ENCODE measurements around the gene KCNIP2.

The KCNIP2 gene

GRCh38 chr10:101848894-101849351, 5.3 kb upstream of the KCNIP2 start:
- Histone ChIP-seq H3K27me3 (replicated peaks; ENCODE audit: insufficient read depth, low read length) (no peaks in the 10 kb centered on the region), H3K27ac (ENCODE audit: low read length) (no peak overlapping the region), H2AFZ (ENCODE audit: low read length) (no peak overlapping the region), H3F3A (ENCODE audit: insufficient read depth, low read length) (no peaks in the 10 kb centered on the region), H3K36me3 (replicated peaks; ENCODE audit: insufficient read depth, low read length) (no peaks in the 10 kb centered on the region), H3K4me2 (ENCODE audit: low read depth, low read length) (no peak overlapping the region), H3K9me2 (replicated peaks; ENCODE audit: insufficient read depth, low read length) (no peaks in the 10 kb centered on the region), H4K20me1 (ENCODE audit: insufficient read depth, low read length) (no peaks in the 10 kb centered on the region), H3K4me3 (ENCODE audit: low read length) (no peak overlapping the region), H3K9me3 (replicated peaks; ENCODE audit: insufficient read depth, low read length) (no peaks in the 10 kb centered on the region), H3K79me2 (ENCODE audit: low read length) (no peaks in the 10 kb centered on the region), H3K9ac (ENCODE audit: low read length) (no peak overlapping the region), H3K4me1 (ENCODE audit: low read length) (no peaks in the 10 kb centered on the region)
- TF ChIP-seq EZH2 (optimal IDR thresholded peaks at IDR 0.05; ENCODE audit: low read depth, low read length) (no peak), CTCF (IDR thresholded peaks at IDR 0.05; ENCODE audit: low read length) (no peak), EZH2phosphoT487 (IDR thresholded peaks at IDR 0.05; ENCODE audit: low read length) (no peak)
- DNase-seq, result no peak

- no peak overlapping the region for H3K4me2 ChIP-seq (ENCODE audit: low read depth, low read length)
- H3K27me3 ChIP-seq (replicated peaks; ENCODE audit: insufficient read depth, low read length), result no peaks in the 10 kb centered on the region
- H3K79me2 ChIP-seq (ENCODE audit: low read length), result no peaks in the 10 kb centered on the region
- no peaks in the 10 kb centered on the region for H3F3A ChIP-seq (ENCODE audit: insufficient read depth, low read length)
- no peaks in the 10 kb centered on the region for H4K20me1 ChIP-seq (ENCODE audit: insufficient read depth, low read length)
- no peaks in the 10 kb centered on the region for H3K4me1 ChIP-seq (ENCODE audit: low read length)
- H3K4me3 ChIP-seq (ENCODE audit: low read length), result no peak overlapping the region
- H2AFZ ChIP-seq (ENCODE audit: low read length), result no peak overlapping the region
- H3K36me3 ChIP-seq (replicated peaks; ENCODE audit: insufficient read depth, low read length), result no peaks in the 10 kb centered on the region
- no peak overlapping the region for H3K27ac ChIP-seq (ENCODE audit: low read length)
- DNase-seq, result no peak
- H3K9ac ChIP-seq (ENCODE audit: low read length), result no peak overlapping the region
- no peaks in the 10 kb centered on the region for H3K9me2 ChIP-seq (replicated peaks; ENCODE audit: insufficient read depth, low read length)
- no peaks in the 10 kb centered on the region for H3K9me3 ChIP-seq (replicated peaks; ENCODE audit: insufficient read depth, low read length)
- TF ChIP-seq CTCF (IDR thresholded peaks at IDR 0.05; ENCODE audit: low read length) (no peak), EZH2phosphoT487 (IDR thresholded peaks at IDR 0.05; ENCODE audit: low read length) (no peak), EZH2 (optimal IDR thresholded peaks at IDR 0.05; ENCODE audit: low read depth, low read length) (no peak)
These were observed 4.8 kb upstream of the KCNIP2 start for GRCh38 chr10:101848408-101848807.

GRCh38 chr10:101845893-101846292, 2.3 kb upstream of the KCNIP2 start:
- H3K9me3 ChIP-seq (replicated peaks; ENCODE audit: insufficient read depth, low read length), result no peaks in the 10 kb centered on the region
- H4K20me1 ChIP-seq (ENCODE audit: insufficient read depth, low read length), result no peaks in the 10 kb centered on the region
- H3K36me3 ChIP-seq (replicated peaks; ENCODE audit: insufficient read depth, low read length), result no peaks in the 10 kb centered on the region
- no peaks in the 10 kb centered on the region for H3F3A ChIP-seq (ENCODE audit: insufficient read depth, low read length)
- no peak overlapping the region for H3K4me2 ChIP-seq (ENCODE audit: low read depth, low read length)
- no peak overlapping the region for H3K4me3 ChIP-seq (ENCODE audit: low read length)
- H3K4me1 ChIP-seq (ENCODE audit: low read length), result no peaks in the 10 kb centered on the region
- no peaks in the 10 kb centered on the region for H3K79me2 ChIP-seq (ENCODE audit: low read length)
- no peak for DNase-seq
- no peak overlapping the region for H2AFZ ChIP-seq (ENCODE audit: low read length)
- H3K9me2 ChIP-seq (replicated peaks; ENCODE audit: insufficient read depth, low read length), result no peaks in the 10 kb centered on the region
- no peaks in the 10 kb centered on the region for H3K27me3 ChIP-seq (replicated peaks; ENCODE audit: insufficient read depth, low read length)
- no peak overlapping the region for H3K9ac ChIP-seq (ENCODE audit: low read length)
- H3K27ac ChIP-seq (ENCODE audit: low read length), result no peak overlapping the region
- no peak for TF ChIP-seq EZH2phosphoT487 (IDR thresholded peaks at IDR 0.05; ENCODE audit: low read length)

- Histone ChIP-seq H3K4me3 (ENCODE audit: low read length) (no peak overlapping the region), H2AFZ (ENCODE audit: low read length) (no peak overlapping the region), H3K36me3 (replicated peaks; ENCODE audit: insufficient read depth, low read length) (no peaks in the 10 kb centered on the region), H3K27ac (ENCODE audit: low read length) (no peak overlapping the region), H3K9me2 (replicated peaks; ENCODE audit: insufficient read depth, low read length) (no peaks in the 10 kb centered on the region), H3K4me2 (ENCODE audit: low read depth, low read length) (no peak overlapping the region), H3K9me3 (replicated peaks; ENCODE audit: insufficient read depth, low read length) (no peaks in the 10 kb centered on the region), H4K20me1 (ENCODE audit: insufficient read depth, low read length) (no peaks in the 10 kb centered on the region), H3K9ac (ENCODE audit: low read length) (no peak overlapping the region), H3K27me3 (replicated peaks; ENCODE audit: insufficient read depth, low read length) (no peaks in the 10 kb centered on the region), H3K79me2 (ENCODE audit: low read length) (no peaks in the 10 kb centered on the region), H3F3A (ENCODE audit: insufficient read depth, low read length) (no peaks in the 10 kb centered on the region), H3K4me1 (ENCODE audit: low read length) (no peaks in the 10 kb centered on the region)
- no peak for DNase-seq
- TF ChIP-seq CTCF (IDR thresholded peaks at IDR 0.05; ENCODE audit: low read length) (no peak), EZH2phosphoT487 (IDR thresholded peaks at IDR 0.05; ENCODE audit: low read length) (no peak), EZH2 (optimal IDR thresholded peaks at IDR 0.05; ENCODE audit: low read depth, low read length) (no peak)
These were observed 1.8 kb downstream of the KCNIP2 start for GRCh38 chr10:101841826-101842225.

Measured in MM.1S (cell line).